ENCODE data around the gene PRKACB. TPM values are rescaled to one million over a fixed set of nuclear protein-coding genes. Genes with fewer than 3 reads are reported as not detected.

PRKACB gene
- polyA plus RNA-seq, 1 donor (not counting 4 experiments of a cell fraction or from before 2014, with no cell fraction given), result 15.3 TPM

DNA sequence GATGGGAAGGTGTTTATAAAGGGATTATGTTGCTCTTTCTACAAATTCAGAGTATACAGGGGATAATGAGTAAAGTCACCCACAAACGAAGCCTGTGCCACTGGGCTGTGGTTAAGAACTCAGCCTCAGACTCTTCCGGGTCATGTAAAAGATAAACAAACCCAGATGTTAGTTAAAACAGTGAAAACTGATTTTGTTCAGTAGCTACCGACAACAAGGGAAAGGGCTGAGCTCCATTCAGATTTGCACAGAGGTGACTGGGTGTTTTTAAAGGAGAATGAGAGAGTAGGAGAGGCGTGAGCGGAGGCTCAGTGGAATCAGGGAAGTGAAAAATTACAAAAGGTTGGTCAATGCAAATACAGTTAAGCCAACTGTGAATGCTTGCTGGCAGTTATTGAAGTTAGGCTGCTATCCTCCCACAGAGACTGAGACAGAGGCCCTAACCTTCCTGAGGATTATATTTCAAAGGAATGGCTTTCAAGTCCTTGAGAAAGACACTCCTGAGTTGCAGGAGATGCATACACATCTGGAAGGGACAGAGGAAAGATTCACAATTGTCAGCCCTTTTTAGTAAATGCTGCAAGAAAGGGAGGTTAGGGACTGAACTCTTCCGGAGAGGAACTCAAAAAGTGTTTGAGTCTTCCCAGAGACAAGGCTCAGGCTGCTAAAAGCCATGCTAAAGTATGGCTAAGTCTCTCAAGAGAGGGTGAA is 127.5 kb downstream of the PRKACB start:
- Histone ChIP-seq H3K4me3 (ENCODE audit: control insufficient read depth in 2 of 3, extremely low read depth in 1 of 3, insufficient read depth in 2 of 3, low read depth in 1 of 3, low read length in 3 of 3) (no peak overlapping the region), H3K9me1 (ENCODE audit: control insufficient read depth, extremely low read depth, insufficient read depth, low read length) (no peaks in the 10 kb centered on the region), H3K4me1 (ENCODE audit: control insufficient read depth, extremely low read depth, insufficient read depth, low read length) (peaks cover 4% of the 10 kb centered on the region), H3K4me2 (ENCODE audit: control insufficient read depth, extremely low read depth, insufficient read depth, low read depth, low read length) (no peak overlapping the region), H4K20me1 (ENCODE audit: control insufficient read depth, extremely low read depth, insufficient read depth, low read length) (no peaks in the 10 kb centered on the region), H3K27ac (ENCODE audit: control insufficient read depth, insufficient read depth, low read length) (no peak overlapping the region), H3K9ac (ENCODE audit: control insufficient read depth, extremely low read depth, insufficient read depth, low read length) (no peak overlapping the region), H3K9me3 (ENCODE audit: control insufficient read depth, low read depth, low read length) (no peaks in the 10 kb centered on the region), H3K79me2 (ENCODE audit: control insufficient read depth, insufficient read depth, low read length) (no peaks in the 10 kb centered on the region), H3K27me3 (ENCODE audit: control insufficient read depth, extremely low read depth, insufficient read depth, low read length) (no peaks in the 10 kb centered on the region), H2AFZ (ENCODE audit: control insufficient read depth, low read length) (no peak overlapping the region), H3K36me3 (ENCODE audit: control insufficient read depth in 2 of 2, extremely low read depth in 1 of 2, insufficient read depth in 2 of 2, low read length in 2 of 2) (no peaks in the 10 kb centered on the region)
- dilution Hi-C loops (cut with MboI; ENCODE audit: extremely low pct_ligation_motif_present, low sequenced_read_pairs), result no loop called here
- FAIRE-seq (no peak), DNase-seq (ENCODE audit: low read depth, low spot score) (no peak)
- TF ChIP-seq EZH2 (IDR thresholded peaks at IDR 0.05; ENCODE audit: low read length) (no peak), CTCF (optimal IDR thresholded peaks at IDR 0.05 in 1 of 3, IDR thresholded peaks at IDR 0.05 in 1 of 3, conservative IDR thresholded peaks at IDR 0.05 in 1 of 3; ENCODE audit: extremely low read depth in 1 of 3, insufficient read depth in 2 of 3, low read length in 3 of 3) (no peak)

GRCh38 chr1:84272401-84272800 is 128.3 kb downstream of the PRKACB start:
- no peak overlapping the region for H2AFZ ChIP-seq (ENCODE audit: control insufficient read depth, low read length)
- no peaks in the 10 kb centered on the region for H3K36me3 ChIP-seq (ENCODE audit: control insufficient read depth in 2 of 2, extremely low read depth in 1 of 2, insufficient read depth in 2 of 2, low read length in 2 of 2)
- H3K9me3 ChIP-seq (ENCODE audit: control insufficient read depth, low read depth, low read length), result no peaks in the 10 kb centered on the region
- no peak overlapping the region for H3K27ac ChIP-seq (ENCODE audit: control insufficient read depth, insufficient read depth, low read length)
- no peak overlapping the region for H3K9ac ChIP-seq (ENCODE audit: control insufficient read depth, extremely low read depth, insufficient read depth, low read length)
- FAIRE-seq, result no peak
- no peak for DNase-seq (ENCODE audit: low read depth, low spot score)
- H4K20me1 ChIP-seq (ENCODE audit: control insufficient read depth, extremely low read depth, insufficient read depth, low read length), result no peaks in the 10 kb centered on the region
- H3K27me3 ChIP-seq (ENCODE audit: control insufficient read depth, extremely low read depth, insufficient read depth, low read length), result no peaks in the 10 kb centered on the region
- no peak for TF ChIP-seq CTCF (optimal IDR thresholded peaks at IDR 0.05 in 1 of 3, IDR thresholded peaks at IDR 0.05 in 1 of 3, conservative IDR thresholded peaks at IDR 0.05 in 1 of 3; ENCODE audit: extremely low read depth in 1 of 3, insufficient read depth in 2 of 3, low read length in 3 of 3)
- no peak for TF ChIP-seq EZH2 (IDR thresholded peaks at IDR 0.05; ENCODE audit: low read length)
- H3K9me1 ChIP-seq (ENCODE audit: control insufficient read depth, extremely low read depth, insufficient read depth, low read length), result no peaks in the 10 kb centered on the region
- no peaks in the 10 kb centered on the region for H3K79me2 ChIP-seq (ENCODE audit: control insufficient read depth, insufficient read depth, low read length)
- peaks cover 4% of the 10 kb centered on the region for H3K4me1 ChIP-seq (ENCODE audit: control insufficient read depth, extremely low read depth, insufficient read depth, low read length)
- dilution Hi-C loops (cut with MboI; ENCODE audit: extremely low pct_ligation_motif_present, low sequenced_read_pairs), result no loop called here
- no peak overlapping the region for H3K4me2 ChIP-seq (ENCODE audit: control insufficient read depth, extremely low read depth, insufficient read depth, low read depth, low read length)
- no peak overlapping the region for H3K4me3 ChIP-seq (ENCODE audit: control insufficient read depth in 2 of 3, extremely low read depth in 1 of 3, insufficient read depth in 2 of 3, low read depth in 1 of 3, low read length in 3 of 3)
